SIG-M5 treated with dmso at 0.1 percent for 504 hours (cell line): Measurements from ENCODE around the gene KCNA5.
A peak's percentile ranks its signal among the peaks of the same experiment; 100 is the strongest.

Source experiments
- DNase-seq: peaks from one replicate; lab custom pipeline; 2025; ENCODE audit not compliant: unreplicated experiment; lab: John Stamatoyannopoulos, UW

Gene KCNA5

DNA sequence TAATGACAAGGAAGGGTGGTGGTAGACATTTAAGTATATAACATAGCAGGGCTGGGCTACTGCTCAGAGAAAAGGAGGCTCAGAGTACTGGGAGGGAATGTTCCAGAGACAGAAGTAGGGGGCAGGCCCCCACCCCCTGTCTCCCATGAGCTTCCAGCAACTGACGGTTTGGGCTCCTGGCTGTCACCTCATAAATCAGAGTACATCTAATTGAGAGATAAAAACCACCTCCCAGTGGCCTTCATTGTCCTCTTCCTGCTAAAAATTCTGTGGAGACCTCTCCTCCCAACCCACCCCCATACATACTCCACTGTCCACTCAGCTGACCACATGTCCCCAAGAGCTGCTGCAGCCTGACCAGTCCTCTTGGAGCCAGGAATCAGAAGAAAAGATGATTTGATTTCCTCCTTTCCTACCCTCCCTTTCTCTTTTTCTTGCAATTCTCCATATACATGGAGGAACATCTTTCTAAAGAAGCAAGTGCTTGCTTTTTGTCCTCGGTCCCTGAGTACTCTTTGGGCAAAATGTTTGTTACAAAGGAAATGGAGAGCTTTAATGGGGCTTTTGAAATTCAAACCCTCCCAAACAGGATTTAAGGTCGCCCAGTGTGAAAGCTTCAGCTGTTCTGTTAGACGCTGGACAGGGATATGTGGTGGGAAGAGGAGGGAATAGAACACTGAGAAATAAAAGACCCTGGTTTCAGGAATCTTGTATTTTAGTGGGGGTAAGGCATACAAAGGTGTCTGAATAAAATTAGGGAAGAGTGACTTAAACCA is 16.4 kb upstream of the KCNA5 start:
- no peak for DNase-seq

DNA sequence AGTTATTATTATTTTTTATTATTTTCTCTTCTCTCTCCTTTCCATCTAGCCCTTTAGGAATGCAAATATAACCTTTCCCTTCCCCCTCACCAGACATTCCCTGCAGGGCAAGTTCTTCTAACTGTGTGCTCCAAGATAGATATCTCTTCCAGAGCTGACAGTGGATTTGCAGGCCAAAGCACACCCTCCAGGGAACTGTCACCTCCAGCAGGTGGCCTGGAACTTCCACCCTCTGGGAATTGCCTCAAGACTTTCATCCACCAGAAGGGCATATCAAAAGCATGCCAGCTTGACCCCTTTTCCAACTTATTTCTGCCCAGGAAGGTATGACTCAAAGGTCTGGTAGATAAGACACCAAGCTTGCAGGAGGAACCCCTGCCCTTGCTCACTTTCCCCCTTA is 13.6 kb upstream of the KCNA5 start:
- no peak for DNase-seq

DNA sequence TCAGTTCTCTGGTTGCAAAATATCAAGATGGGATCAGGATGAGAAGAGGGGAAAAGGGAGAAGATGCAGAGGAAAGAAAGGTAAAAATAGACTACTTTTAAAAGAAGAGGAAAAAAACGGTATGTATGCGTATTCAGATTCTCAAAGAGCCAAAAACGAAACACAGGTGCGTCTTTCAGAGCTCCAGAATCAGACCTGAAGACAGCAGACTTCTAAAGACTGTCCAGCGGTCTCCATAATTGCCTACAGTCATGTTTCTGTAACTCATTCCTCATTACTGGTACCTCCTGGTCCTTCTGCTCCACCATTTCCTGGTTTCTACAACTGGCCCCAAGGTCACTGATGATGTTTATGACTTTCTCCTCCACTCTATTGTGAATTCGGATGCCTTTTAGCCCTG is 12.4 kb upstream of the KCNA5 start:
- DNase-seq: no peak

DNA sequence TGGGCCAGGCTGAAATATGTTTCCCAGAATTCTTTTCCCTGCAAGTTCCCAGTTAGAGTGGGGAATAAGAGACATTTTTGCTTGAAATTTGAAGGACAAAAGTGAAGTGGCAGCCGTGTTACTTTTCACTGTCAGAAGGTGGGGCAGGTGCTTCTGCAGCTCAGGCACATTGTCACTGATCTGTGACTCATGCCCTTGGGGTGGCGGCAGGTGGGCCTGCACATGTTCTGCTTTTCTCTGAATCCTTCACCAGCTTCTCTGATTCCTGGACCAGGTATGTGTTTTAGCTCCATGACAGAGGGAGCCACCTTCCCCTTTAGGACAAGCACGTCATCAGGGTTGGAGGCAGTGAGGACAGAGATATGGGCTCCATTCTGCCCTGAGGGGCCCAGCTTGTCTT is 11.7 kb upstream of the KCNA5 start:
- no peak for DNase-seq

DNA sequence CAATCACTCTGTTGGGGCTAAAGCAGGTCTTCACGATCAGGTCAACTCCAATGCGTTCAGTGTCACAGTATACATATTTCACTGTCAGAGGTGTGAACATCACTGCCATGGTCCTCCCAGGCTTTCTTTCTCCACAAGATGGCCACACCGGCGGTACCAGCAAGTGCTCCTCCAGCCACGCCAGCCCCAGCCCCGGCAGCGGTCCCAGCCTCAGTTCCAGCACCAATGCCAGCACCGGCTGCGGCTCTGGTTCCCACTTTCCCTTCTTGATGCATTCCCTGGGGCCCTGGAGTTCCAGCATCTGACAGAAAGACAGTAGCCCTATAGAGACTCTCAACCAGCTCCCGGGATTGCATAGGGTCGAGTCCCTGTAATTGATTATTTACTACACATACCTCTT is 10.9 kb upstream of the KCNA5 start:
- no peak for DNase-seq

DNA sequence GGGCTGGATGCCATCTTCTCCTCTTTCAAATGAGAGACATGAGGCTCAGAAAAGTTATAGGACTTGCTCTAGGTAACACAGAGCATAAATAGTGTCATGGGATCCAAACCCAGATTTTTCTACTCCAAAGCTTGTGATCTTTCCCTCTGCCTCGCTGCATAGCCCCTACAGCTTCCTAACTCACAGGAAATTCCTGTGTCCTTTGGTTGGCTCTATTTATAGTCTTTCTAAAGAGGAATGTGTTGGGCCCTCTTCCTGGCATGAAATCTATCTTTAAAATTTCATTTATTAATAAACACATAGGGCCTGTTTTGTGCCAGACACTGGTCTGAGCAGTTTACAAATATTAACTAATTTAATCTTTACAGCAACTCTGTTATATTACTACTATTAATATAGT is 9.8 kb upstream of the KCNA5 start:
- no peak for DNase-seq

DNA sequence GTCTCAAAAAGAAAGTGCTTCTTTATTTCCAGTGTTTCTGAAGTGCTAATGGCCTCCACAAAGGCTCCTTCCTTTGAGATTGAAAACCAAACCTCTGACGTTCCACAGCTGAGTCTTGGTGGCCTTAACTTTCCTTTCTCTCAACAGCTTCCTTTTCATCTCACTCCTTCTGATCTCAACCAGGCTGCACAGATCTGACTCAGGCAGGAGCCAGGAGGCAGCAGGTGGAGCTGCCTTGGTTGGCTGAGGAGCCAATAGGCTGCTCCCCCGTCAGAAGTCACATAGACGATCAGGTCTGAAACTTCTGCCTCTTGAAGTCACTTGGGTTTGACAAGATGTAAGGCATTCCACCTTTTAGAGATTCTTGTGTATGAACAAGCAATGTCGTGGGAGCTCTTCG is 9.1 kb upstream of the KCNA5 start:
- DNase-seq: no peak

DNA sequence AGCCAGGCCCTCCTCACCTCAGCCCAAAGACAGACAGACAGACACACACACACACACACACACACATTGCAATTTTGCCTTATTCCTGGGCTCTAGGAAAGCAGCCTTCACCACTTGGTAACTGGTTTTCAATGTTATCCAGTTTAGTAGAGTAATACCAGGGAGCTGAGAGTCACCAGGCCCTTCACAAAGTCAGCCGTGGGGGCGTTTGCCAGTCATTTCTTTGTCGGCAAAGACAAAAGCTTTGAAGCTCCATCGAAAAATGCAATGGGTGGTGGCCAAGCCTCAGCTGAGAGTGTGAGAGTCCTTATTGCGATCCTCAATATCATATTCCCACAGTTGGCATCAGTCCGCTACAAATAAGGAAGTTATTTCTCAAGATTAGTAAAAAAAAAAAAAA is 8.1 kb upstream of the KCNA5 start:
- no peak for DNase-seq

DNA sequence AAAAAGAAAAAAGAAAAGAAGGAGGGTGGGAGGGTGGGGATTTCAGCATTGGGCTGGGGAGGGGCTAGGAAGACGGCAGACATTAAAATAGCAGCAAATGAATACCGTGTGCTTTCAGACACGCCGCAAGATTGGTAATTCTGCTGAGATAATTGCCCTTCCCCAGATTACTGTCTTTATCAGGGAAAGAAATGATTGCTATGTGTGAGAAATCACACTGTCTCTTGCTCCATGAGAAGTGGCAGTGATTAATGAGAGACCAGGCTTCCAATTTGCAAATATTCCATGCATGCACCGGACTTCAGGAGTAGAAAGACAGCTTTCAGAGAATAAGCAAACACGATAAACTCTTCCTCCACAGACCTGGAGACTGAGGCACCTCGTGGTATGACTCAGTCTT is 7.6 kb upstream of the KCNA5 start:
- DNase-seq: no peak

DNA sequence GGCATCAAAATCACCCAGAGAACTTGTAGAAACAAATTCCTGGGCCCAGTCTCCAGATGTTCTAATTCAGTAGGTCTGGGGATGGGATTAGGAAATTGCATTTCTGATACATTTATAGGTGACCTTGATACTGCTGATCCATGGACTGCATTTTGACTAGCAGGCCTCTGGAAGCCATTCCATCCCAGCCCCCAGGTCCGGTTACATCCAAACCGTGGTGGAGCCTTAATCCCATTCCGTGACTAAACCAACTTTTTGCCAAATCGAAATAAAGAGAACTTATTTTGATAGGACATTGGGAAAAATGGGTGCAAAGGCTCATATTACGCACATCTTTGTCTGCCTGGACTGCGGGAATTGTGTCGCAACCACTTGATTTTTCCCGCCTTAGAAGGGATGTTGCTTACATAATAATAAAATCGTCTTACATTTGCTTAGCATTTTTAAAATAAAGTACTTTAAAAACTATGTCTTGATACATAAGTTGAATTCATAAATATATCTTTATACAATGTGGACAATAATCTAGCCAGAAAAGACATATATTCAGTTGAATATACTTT is 5.8 kb upstream of the KCNA5 start:
- no peak for DNase-seq

DNA sequence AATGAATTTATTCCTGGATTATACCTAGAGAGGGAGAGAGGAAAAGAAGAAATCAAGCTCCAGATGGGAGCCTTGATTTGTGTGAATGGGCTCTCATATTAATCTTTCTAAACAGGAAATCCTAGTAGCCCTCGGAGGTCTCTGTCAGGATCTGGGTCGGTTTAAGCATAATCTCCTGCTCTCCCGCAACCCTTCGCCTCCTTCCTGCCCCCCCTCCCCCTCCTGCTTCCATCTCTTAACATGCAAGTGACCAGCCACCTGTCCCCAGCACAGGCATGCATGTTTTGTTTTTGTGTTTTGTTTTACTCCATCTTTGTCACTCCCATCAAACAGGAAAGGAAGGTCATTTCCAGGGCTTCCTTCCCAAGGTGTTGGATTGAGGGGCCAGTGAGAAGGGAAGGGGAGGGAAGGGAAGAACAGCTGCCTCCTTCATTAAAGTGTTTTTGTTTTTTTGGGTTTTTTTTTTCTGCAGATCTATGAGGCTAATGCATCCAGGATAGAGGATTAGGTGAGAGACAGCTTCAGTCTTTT is 4.8 kb upstream of the KCNA5 start:
- no peak for DNase-seq

DNA sequence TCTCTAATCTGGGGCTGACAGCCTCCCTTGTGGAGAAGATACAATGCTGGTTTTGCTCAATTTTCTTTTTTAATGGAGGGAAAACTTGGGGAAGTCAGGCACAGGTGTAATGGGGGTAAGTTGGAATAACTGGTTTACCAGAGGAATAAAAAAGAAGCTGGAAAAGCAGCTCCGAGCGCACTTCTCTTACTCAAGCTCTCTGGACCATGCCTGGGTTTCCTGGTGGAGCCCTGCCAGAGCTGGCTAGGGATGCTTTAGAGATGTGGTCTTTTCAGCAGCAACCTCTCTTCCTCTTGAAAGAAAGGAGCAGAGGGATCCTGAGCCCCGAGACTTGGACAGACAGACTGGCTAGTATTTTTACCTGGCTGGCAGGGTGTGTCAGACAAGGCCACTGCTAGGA is 3.9 kb upstream of the KCNA5 start:
- DNase-seq: no peak

DNA sequence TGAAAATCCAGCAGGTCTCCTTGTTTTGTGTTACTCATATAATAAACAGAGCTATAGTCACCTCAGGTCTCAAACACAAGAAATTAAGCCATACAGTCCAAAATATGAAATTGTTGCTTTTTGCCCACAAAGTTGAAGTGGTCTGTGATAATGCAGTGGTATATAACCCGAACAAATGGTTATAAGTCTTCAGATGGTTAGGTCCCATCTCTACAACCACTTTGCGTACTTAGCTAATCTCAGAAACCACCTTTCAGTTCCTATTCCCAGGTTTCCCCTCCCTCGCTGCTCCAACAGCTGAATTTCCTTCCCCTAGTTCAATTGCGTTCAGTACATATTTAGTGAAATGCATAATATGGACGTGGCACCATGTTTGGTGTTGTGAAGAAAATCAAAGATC is 3.3 kb upstream of the KCNA5 start:
- DNase-seq: no peak

DNA sequence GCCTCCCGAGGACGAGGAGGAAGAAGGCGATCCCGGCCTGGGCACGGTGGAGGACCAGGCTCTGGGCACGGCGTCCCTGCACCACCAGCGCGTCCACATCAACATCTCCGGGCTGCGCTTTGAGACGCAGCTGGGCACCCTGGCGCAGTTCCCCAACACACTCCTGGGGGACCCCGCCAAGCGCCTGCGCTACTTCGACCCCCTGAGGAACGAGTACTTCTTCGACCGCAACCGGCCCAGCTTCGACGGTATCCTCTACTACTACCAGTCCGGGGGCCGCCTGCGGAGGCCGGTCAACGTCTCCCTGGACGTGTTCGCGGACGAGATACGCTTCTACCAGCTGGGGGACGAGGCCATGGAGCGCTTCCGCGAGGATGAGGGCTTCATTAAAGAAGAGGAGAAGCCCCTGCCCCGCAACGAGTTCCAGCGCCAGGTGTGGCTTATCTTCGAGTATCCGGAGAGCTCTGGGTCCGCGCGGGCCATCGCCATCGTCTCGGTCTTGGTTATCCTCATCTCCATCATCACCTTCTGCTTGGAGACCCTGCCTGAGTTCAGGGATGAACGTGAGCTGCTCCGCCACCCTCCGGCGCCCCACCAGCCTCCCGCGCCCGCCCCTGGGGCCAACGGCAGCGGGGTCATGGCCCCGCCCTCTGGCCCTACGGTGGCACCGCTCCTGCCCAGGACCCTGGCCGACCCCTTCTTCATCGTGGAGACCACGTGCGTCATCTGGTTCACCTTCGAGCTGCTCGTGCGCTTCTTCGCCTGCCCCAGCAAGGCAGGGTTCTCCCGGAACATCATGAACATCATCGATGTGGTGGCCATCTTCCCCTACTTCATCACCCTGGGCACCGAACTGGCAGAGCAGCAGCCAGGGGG is 979 bp downstream of the KCNA5 start:
- DNase-seq: no peak

DNA sequence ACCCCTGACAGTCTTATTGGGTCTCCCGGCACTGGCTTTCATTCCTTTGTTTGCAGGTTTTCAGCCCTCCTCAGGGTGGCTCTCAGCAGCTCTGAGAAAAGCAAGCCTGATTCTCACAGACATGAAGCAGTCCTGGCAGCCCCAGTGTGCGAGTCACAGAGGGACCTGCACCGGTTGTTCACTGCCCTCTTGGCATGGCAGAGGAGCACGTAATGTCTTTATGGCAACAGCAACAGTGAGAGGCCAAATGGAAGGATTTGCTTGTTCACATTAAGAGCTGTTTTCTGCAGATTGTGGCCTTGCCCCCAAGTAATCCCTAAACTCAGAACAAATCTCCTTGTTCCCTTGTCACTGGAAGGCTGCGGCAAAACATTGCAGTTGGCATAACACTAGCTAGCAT is 3.4 kb downstream of the KCNA5 start:
- no peak for DNase-seq

DNA sequence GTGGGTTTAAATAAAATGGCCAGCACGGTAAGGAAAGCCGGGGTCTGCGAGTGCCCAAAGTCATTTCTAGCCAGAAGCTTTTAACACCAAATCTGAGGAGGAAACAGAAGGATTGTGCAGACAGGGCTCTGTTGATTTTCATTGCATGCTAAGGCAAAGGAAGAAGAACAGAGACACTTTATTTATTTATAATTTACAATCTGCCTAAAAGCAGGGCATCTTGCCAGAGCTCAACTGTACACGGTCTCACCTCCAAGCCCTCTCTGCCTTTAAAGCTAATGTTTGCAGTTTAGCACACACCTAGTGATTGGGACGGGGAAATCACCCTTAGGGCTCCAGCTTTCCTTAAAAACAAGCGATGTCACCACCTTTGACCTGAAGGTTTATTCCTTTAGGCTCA is 4.0 kb downstream of the KCNA5 start:
- DNase-seq: no peak

DNA sequence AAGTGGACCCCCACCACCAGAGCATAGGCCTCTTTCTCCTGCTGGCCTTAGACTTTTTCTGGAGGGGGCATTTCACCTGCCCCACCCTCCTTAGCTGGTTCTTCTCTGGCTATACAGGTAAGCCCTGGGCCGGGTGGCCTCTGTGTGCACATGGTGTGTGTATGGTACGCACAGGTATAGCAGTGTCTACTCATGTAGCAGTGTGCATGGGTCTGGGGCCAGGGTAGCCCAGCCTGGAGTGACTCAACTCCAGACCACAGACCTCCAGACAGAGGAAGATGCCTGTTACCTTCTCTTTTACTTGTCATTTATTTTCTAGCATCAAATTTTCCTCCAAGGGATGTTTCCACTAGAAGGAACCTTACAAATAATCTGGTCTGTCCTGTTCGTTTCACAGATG is 6.9 kb downstream of the KCNA5 start:
- no peak for DNase-seq

DNA sequence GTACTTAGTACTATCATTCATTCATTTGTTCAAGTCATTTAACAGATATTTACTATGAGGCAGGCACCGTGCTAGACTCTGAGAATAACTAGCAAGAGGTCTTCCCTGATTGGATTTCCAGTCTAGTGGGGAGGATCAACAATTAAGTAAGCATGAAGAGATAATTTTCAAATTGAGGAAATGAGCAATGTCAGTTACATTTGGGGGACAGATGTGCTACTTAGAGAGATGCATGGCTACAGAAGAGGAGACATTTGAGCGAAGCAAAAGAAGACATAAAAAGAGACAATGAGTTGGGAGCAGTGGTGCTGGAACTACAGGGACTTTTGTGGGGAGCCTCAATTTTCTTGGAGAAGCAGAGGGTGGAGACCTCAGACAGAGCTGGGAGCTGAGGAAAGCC is 7.7 kb downstream of the KCNA5 start:
- peak; percentile 28 for DNase-seq

DNA sequence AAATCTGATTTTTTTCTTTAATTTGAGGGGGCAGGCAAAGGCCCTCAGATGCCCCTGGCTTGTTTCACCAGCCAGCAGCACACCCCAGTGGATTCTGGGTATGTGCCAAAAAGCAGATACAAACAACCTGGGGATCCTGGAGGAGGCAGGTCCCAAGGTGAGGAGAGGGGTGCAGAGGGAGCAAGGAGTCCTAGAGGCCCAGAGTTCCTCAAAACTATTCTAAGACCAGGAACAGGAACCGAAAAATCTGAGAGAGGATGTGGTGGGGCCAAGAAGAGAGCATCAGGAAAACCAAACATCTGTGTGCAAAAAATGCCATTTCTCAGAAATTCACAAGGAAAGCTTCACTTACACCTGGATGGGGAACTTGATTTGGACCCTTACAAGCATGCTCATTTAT is 8.2 kb downstream of the KCNA5 start:
- peak; percentile 27 for DNase-seq

DNA sequence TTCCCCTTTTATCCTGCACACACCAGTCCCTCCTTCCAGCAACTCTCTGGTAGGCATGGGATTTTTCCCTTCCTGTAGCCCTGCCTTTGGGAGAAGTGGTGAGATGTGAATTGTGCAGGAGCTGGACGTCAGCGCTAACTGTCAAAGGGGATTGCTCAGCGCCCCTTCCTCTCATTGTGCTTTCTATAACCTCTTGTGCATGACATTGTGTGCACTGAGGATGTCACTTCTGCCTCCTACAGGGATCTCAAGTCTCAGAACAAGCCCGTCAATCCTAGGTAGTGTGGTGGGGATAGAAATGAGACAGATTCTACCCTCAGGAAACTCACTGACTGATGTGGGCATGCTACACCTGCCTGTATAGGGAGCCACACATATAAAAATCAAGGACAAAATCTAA is 8.7 kb downstream of the KCNA5 start:
- no peak for DNase-seq

DNA sequence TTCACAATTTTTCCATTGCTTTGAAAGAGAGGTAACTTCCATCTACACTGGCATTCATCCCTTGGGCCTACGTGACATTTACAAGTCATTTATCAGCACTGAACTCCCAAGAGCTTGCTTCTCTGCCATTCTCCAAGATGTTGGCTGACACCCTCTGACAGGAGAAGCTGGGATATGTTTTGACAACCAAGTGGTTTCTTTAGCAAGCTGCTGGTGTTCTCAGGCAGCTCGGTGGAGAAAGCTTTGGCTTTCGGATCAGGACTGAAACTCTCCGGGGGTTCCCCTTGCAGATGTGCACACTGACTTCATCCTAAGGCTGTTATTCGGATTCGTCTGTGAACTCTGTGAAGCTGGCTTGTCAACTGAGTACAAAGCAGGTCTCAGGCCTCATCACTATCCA is 15.7 kb downstream of the KCNA5 start:
- DNase-seq: no peak

DNA sequence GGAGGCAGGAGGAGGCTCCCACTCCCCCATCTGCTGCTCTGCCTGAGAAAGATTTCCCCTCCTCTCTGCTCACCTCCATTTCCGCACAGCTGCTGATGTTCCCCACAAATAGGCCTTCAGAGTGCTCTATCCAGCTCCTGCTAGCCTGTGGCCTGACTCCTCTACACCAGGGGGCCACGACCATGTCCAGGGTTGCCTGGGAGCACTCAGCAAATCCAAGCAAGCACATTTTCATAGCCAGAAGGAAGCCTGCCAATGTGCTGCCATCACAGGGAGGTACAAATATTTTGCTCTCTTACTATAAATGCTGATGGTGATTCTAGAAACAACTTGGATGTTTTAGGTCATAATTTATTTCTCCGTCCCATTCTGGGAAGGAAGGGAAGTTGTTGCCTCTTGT is 17.3 kb downstream of the KCNA5 start:
- DNase-seq: no peak
